Measurements from ENCODE around the gene ATP8B4. TPM values are rescaled to one million over a fixed set of nuclear protein-coding genes. Genes with fewer than 3 reads are reported as not detected.

The ATP8B4 gene
- polyA plus RNA-seq, 1 of the 3 experiments (the other 2 are of a cell fraction): 0.03 TPM

DNA sequence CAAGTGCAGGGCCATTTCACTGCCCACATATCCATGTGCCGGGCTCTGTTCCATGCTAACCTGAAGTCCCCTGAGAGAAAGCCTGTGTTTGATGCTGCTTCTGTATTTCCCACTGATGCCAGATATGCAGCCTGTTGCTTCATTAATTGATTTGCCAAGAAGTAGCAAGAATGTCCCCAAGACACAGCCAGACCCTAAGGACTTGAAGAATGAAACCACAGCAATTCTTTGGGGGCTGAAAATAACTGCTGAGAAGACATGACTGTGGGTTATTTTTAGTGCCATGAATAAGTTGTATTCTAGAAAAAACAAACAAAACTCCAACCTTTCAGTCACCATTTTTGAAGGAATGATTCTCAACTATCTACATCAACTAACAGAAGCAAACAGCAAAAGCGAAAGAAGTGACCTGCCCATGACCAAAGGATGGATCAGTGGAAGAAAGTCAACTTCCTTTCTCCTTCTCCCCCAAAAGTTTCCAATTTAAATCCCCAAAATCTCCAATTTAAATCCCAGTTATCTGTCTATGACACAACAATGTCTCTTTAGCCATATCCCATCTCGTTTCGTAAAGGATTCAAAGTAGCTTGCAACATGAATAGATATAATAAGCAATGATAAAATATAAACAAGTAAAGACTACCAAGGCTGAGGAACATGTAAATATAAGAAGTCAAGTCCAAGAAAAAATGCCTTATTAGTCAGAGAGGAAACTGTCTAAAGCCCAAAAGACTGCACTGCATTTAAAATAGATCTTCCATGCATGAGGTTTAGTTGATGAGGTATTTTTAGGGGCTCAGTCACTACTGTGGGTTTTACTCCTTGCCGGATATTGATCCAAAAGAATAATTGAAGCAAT lies 271.4 kb downstream of the ATP8B4 start (continued):
- TF ChIP-seq GABPA (IDR thresholded peaks at IDR 0.05; ENCODE audit: low read depth) (no peak), YY1 (IDR thresholded peaks at IDR 0.05; ENCODE audit: low read depth) (no peak), NRF1 (IDR thresholded peaks at IDR 0.05; ENCODE audit: low read depth, low read length) (no peak), MXI1 (IDR thresholded peaks at IDR 0.05; ENCODE audit: low read depth, low read length) (no peak), FOSL2 (IDR thresholded peaks at IDR 0.05; ENCODE audit: borderline replicate concordance, low read depth) (no peak), EP300 (IDR thresholded peaks at IDR 0.05; ENCODE audit: borderline replicate concordance in 1 of 2, low read depth in 1 of 2, low read length in 1 of 2) (no peak), FOXM1 (IDR thresholded peaks at IDR 0.05; ENCODE audit: low read depth) (no peak), RXRA (IDR thresholded peaks at IDR 0.05; ENCODE audit: borderline replicate concordance, low read depth) (no peak)

DNA sequence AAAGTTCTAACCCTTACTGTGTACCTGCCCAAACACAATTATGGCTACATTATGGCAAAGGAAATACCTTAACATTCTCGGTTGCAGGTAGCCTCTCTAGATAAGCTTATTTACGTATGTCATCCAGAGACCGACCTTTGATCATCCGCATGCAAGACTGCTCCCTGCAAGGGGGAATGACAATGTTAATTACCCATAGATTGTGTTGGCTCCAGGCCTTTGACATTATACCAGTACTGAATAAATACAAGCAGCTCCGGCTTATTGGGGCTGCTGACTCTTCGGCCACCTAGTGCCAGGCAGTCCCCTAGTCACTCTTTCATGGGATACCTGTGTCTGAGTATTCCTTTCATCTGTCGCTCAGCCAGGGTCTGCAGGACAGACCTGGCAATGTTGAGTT lies 274.6 kb downstream of the ATP8B4 start:
- H3K27me3 ChIP-seq (ENCODE audit: insufficient read depth): no peaks in the 10 kb centered on the region
- POLR2A ChIA-PET: no interaction called here
- no peaks in the 10 kb centered on the region for H3K9me2 ChIP-seq
- no peak overlapping the region for H3K4me3 ChIP-seq (ENCODE audit: low read depth in 2 of 2, low read length in 1 of 2)
- no peak overlapping the region for H2AFZ ChIP-seq (ENCODE audit: low read depth)
- WGBS (ENCODE audit: low lambda C conversion rate): 63% methylated on average over 5 of the region's 7 CpGs
- H3K4me2 ChIP-seq: no peak overlapping the region
- no peaks in the 10 kb centered on the region for H3F3A ChIP-seq (replicated peaks; ENCODE audit: insufficient read depth)
- TF ChIP-seq TCF12 (IDR thresholded peaks at IDR 0.05) (no peak), RXRA (IDR thresholded peaks at IDR 0.05; ENCODE audit: borderline replicate concordance, low read depth) (no peak), FOXM1 (IDR thresholded peaks at IDR 0.05; ENCODE audit: low read depth) (no peak), FOSL2 (IDR thresholded peaks at IDR 0.05; ENCODE audit: borderline replicate concordance, low read depth) (no peak), MEF2A (IDR thresholded peaks at IDR 0.05; ENCODE audit: borderline replicate concordance, low read depth) (no peak), JUND (IDR thresholded peaks at IDR 0.05) (no peak), FOXJ3 (CRISPR knock-in tag; IDR thresholded peaks at IDR 0.05) (no peak)
- TF ChIP-seq, protein P1, sequence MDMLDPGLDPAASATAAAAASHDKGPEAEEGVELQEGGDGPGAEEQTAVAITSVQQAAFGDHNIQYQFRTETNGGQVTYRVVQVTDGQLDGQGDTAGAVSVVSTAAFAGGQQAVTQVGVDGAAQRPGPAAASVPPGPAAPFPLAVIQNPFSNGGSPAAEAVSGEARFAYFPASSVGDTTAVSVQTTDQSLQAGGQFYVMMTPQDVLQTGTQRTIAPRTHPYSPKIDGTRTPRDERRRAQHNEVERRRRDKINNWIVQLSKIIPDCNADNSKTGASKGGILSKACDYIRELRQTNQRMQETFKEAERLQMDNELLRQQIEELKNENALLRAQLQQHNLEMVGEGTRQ (IDR thresholded peaks at IDR 0.05; ENCODE audit: borderline replicate concordance, low read depth, low read length): no peak
- TF ChIP-seq, protein P2, sequence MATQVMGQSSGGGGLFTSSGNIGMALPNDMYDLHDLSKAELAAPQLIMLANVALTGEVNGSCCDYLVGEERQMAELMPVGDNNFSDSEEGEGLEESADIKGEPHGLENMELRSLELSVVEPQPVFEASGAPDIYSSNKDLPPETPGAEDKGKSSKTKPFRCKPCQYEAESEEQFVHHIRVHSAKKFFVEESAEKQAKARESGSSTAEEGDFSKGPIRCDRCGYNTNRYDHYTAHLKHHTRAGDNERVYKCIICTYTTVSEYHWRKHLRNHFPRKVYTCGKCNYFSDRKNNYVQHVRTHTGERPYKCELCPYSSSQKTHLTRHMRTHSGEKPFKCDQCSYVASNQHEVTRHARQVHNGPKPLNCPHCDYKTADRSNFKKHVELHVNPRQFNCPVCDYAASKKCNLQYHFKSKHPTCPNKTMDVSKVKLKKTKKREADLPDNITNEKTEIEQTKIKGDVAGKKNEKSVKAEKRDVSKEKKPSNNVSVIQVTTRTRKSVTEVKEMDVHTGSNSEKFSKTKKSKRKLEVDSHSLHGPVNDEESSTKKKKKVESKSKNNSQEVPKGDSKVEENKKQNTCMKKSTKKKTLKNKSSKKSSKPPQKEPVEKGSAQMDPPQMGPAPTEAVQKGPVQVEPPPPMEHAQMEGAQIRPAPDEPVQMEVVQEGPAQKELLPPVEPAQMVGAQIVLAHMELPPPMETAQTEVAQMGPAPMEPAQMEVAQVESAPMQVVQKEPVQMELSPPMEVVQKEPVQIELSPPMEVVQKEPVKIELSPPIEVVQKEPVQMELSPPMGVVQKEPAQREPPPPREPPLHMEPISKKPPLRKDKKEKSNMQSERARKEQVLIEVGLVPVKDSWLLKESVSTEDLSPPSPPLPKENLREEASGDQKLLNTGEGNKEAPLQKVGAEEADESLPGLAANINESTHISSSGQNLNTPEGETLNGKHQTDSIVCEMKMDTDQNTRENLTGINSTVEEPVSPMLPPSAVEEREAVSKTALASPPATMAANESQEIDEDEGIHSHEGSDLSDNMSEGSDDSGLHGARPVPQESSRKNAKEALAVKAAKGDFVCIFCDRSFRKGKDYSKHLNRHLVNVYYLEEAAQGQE (IDR thresholded peaks at IDR 0.05; ENCODE audit: low read depth, low read length): no peak
- TF ChIP-seq, protein P3, sequence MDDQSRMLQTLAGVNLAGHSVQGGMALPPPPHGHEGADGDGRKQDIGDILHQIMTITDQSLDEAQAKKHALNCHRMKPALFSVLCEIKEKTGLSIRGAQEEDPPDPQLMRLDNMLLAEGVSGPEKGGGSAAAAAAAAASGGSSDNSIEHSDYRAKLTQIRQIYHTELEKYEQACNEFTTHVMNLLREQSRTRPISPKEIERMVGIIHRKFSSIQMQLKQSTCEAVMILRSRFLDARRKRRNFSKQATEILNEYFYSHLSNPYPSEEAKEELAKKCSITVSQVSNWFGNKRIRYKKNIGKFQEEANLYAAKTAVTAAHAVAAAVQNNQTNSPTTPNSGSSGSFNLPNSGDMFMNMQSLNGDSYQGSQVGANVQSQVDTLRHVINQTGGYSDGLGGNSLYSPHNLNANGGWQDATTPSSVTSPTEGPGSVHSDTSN (IDR thresholded peaks at IDR 0.05): no peak
- TF ChIP-seq, protein P4, sequence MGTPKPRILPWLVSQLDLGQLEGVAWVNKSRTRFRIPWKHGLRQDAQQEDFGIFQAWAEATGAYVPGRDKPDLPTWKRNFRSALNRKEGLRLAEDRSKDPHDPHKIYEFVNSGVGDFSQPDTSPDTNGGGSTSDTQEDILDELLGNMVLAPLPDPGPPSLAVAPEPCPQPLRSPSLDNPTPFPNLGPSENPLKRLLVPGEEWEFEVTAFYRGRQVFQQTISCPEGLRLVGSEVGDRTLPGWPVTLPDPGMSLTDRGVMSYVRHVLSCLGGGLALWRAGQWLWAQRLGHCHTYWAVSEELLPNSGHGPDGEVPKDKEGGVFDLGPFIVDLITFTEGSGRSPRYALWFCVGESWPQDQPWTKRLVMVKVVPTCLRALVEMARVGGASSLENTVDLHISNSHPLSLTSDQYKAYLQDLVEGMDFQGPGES (IDR thresholded peaks at IDR 0.05; ENCODE audit: low read depth, low read length): no peak
- TF ChIP-seq, protein P5, sequence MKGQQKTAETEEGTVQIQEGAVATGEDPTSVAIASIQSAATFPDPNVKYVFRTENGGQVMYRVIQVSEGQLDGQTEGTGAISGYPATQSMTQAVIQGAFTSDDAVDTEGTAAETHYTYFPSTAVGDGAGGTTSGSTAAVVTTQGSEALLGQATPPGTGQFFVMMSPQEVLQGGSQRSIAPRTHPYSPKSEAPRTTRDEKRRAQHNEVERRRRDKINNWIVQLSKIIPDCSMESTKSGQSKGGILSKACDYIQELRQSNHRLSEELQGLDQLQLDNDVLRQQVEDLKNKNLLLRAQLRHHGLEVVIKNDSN (IDR thresholded peaks at IDR 0.05; ENCODE audit: borderline replicate concordance, low read depth): no peak
- TF ChIP-seq, protein P6, sequence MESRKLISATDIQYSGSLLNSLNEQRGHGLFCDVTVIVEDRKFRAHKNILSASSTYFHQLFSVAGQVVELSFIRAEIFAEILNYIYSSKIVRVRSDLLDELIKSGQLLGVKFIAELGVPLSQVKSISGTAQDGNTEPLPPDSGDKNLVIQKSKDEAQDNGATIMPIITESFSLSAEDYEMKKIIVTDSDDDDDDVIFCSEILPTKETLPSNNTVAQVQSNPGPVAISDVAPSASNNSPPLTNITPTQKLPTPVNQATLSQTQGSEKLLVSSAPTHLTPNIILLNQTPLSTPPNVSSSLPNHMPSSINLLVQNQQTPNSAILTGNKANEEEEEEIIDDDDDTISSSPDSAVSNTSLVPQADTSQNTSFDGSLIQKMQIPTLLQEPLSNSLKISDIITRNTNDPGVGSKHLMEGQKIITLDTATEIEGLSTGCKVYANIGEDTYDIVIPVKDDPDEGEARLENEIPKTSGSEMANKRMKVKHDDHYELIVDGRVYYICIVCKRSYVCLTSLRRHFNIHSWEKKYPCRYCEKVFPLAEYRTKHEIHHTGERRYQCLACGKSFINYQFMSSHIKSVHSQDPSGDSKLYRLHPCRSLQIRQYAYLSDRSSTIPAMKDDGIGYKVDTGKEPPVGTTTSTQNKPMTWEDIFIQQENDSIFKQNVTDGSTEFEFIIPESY (IDR thresholded peaks at IDR 0.05; ENCODE audit: borderline replicate concordance, low read depth): no peak
- no peaks in the 10 kb centered on the region for H3K79me2 ChIP-seq (ENCODE audit: insufficient read depth)
- no peaks in the 10 kb centered on the region for H3K36me3 ChIP-seq (replicated peaks in 1 of 2; ENCODE audit: control insufficient read depth in 1 of 2, insufficient read depth in 2 of 2, low read length in 1 of 2)
- no peak overlapping the region for H3K9ac ChIP-seq
- no peak for DNase-seq
- H4K20me1 ChIP-seq (ENCODE audit: insufficient read depth): no peaks in the 10 kb centered on the region
- no peaks in the 10 kb centered on the region for H3K9me3 ChIP-seq
- CTCF ChIA-PET: no interaction called here
- no peaks in the 10 kb centered on the region for H3K4me1 ChIP-seq (ENCODE audit: control insufficient read depth in 1 of 2, insufficient read depth in 2 of 2, low read depth in 1 of 2, low read length in 1 of 2)
- H3K27ac ChIP-seq (ENCODE audit: low read depth in 2 of 2, low read length in 1 of 2): no peak overlapping the region

Measured in SK-N-SH (cell line).